GM18870 (cell line): ENCODE data around the gene CMTM4.
"Not testable (repeated sequence)": the region's sequence is repeated elsewhere in the genome, so short reads cannot be mapped to it uniquely, and the experiment has no call there.

Experiments
- ATAC-seq: cut with Tn5 transposase; IDR thresholded peaks from one replicate; pipeline ENCODE4 v1.9.1; 2021; ENCODE audit warnings: moderate library complexity; ENCODE audit not compliant: unreplicated experiment

Gene CMTM4

GRCh38 chr16:66617728-66618127 is 78.8 kb downstream of the CMTM4 start:
- ATAC-seq, result no peak

DNA sequence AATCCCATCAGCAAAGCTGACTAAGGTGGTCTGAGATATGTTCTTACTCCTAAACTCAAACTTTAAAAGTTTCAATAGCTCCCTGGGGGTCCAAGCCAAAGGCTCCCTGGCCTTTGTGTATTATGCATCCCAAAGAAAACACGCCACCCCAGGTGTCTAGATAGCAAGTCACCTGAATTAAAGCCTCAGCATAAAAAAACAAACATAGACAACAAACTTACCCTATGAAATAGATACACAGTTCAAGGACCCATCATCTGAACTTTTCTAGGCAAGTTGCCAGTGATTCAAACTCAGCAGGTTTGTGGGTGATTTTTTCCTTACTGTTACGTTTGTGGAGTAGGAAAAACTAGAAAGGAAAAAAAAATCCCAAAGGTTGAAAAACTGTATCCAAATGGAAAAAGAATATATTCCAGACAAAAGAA is 79.5 kb downstream of the CMTM4 start:
- ATAC-seq, result no peak

- ATAC-seq, result no peak
These were observed 80.0 kb downstream of the CMTM4 start for GRCh38 chr16:66616592-66616991.

GRCh38 chr16:66616169-66616568 is 80.4 kb downstream of the CMTM4 start:
- ATAC-seq, result no peak

GRCh38 chr16:66614161-66614802 is 82.3 kb downstream of the CMTM4 start:
- ATAC-seq, result no peak

GRCh38 chr16:66612422-66612821 is 84.1 kb downstream of the CMTM4 start:
- no peak for ATAC-seq

DNA sequence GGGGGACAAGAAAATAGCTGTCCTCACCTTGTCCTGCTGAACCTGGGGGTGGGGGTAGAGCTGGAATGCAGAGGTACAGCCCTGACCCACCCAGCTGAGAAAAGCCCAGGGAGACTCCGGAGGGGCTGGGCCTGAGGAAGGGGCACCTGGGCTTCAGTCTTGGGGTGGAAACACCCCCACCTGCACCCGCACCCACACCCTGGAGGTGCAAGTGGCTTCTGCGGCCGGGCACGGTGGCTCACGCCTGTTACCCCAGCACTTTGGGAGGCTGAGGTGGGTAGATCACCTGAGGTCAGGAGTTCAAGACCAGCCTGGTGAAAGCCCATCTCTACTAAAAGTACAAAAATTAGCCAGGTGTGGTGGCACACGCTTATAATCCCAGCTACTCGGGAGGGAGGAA is 84.6 kb downstream of the CMTM4 start:
- not testable (repeated sequence) for ATAC-seq

- ATAC-seq, result no peak
These were observed 86.3 kb downstream of the CMTM4 start for GRCh38 chr16:66610111-66610820.

DNA sequence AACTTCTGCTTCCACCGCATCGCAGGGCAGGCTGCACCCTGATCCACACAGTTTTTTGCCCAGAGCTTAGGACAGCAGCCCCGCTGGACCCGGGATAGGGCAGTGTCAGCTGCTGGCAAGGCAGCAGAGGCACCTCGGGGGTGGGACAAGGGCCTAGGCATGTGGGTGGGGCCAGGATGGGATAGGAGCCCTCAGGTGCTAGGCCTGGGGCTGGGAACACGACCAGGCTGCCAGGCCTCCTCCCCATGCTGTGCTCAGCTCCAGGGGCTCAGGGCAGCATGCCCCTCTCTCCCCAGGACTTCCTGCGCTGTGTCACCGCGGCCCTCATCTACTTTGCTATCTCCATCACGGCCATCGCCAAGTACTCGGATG is 87.4 kb downstream of the CMTM4 start:
- ATAC-seq, result no peak

- no peak for ATAC-seq
These were observed 88.1 kb downstream of the CMTM4 start for GRCh38 chr16:66608241-66609138.

DNA sequence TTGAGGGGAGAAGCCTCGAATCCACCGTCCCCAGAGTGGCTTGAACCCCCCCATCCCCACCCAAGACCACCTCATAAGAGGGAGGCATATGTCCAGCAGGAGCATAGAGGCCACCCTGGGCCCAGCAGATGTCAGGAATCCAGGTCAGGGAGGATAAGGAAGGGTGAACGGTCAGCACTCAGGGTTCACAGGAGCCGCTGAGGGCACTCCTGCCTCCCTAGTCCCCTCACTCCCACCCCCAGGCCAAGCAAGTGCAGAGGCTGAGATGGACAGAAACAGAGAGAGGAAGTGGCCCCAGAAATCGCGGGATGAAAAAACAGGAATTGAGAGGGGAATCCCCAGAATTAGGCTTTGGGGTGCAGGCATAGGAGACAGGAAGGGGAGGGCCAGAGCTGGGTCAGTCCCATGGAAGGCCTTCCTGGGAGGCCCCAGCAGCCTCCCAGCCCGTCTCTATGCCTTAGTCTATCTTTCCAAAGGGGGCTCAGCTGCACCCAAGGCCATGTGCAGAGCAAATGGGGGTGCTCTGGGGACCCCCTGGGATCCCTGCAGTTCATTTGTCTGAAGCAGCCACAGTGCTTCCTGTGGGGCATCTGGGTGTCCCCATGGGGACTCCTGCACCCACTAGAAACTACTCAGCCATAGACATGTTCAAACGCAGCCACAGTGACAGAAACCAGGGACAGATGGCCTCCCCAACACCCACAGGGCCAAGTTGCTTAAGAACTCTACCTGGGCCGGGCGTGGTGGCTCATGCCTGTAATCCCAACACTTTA is 90.4 kb downstream of the CMTM4 start:
- ATAC-seq, result peak; percentile 57

GRCh38 chr16:66605177-66605978 is 91.2 kb downstream of the CMTM4 start:
- no peak for ATAC-seq

- no peak for ATAC-seq
These were observed 92.0 kb downstream of the CMTM4 start, which contains the start of gene CMTM3 for GRCh38 chr16:66604376-66605176. CMTM3 (plus strand) TSS chr16:66604704; CDS start chr16:66604806, 102 bp downstream.

- no peak for ATAC-seq
These were observed 92.8 kb downstream of the CMTM4 start for GRCh38 chr16:66603537-66604375.

DNA sequence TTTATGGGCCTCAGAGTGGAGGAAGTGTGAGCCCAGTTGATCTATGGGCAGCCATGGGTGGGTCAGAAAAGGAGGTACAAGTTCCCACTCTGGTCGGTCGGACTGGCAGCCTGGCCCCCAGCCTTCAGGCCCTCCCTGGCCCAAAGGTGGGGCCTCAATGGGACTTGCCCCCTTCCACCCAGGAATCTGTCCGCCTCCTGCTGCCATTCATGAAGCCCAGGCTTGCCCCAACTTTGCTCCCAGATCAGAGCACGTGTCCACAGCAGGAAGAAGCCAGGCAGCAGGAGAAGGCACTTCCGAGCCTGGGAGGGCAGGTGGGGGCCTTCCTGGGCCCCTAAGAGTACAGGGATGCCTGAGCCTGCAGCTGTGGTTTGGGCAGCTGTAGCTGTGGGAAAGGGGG is 95.1 kb downstream of the CMTM4 start:
- no peak for ATAC-seq

DNA sequence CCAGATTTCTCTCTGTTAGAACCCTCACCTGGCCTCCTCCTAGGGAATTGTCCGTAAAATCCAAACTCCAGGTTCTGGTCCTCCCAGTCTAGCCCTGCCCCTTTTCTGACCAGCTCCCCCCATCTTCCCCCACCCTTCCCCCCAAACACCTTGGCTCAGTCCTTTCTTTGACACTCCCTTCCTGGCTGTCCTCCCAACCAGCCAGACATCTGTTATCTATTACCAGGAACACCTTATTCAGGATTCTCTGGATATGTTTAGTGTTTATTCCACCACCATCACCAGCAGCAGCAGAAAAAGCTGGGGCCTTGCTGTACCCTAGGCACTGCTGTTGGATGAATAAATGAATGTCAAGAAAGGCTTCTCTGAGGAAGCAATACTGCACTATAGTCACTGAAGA is 96.1 kb downstream of the CMTM4 start:
- no peak for ATAC-seq

- ATAC-seq, result no peak
These were observed 96.8 kb downstream of the CMTM4 start for GRCh38 chr16:66599726-66600125.

- no peak for ATAC-seq
These were observed 98.4 kb downstream of the CMTM4 start for GRCh38 chr16:66598111-66598510.
